NB4 (cell line): ENCODE measurements around the gene SLC15A3.

Experiments
- POLR2A ChIP-seq: IDR thresholded peaks from 2 replicates; pipeline ENCODE4 v1.6.1; 2011; ENCODE audit warnings: mild to moderate bottlenecking; ENCODE audit not compliant: insufficient read length; ENCODE audit errors: extremely low read depth
- TF ChIP-seq, protein P1 (sequence below): IDR thresholded peaks from one replicate; pipeline ENCODE4 v1.5.1; 2012; ENCODE audit warnings: low read depth, low read length
- TF ChIP-seq, protein P2 (sequence below): IDR thresholded peaks from 2 replicates; pipeline ENCODE4 v1.6.1; 2011; ENCODE audit warnings: low read depth, low read length

DNA sequence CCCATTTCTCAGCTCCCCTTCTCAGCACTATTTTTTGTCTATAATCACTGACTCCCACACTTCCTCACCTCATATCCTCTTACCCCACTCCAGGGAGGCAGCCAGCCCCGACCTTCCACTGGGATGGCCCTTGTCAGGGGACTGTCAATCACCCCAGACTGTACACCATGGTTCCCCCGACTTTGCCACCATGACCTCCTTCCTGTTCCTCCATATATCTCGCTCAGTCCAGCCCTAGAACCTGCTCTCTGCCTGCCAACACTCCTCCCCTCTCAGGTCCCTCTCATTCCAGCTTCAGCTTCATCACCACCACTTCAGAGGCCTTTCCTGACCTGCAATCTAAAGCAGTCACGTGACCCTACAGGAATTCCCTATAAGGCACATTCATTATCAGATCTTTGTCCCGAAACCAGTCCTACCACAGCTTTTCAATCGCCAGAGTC, 62.1 kb downstream of the SLC15A3 start:
- TF ChIP-seq, protein P1, sequence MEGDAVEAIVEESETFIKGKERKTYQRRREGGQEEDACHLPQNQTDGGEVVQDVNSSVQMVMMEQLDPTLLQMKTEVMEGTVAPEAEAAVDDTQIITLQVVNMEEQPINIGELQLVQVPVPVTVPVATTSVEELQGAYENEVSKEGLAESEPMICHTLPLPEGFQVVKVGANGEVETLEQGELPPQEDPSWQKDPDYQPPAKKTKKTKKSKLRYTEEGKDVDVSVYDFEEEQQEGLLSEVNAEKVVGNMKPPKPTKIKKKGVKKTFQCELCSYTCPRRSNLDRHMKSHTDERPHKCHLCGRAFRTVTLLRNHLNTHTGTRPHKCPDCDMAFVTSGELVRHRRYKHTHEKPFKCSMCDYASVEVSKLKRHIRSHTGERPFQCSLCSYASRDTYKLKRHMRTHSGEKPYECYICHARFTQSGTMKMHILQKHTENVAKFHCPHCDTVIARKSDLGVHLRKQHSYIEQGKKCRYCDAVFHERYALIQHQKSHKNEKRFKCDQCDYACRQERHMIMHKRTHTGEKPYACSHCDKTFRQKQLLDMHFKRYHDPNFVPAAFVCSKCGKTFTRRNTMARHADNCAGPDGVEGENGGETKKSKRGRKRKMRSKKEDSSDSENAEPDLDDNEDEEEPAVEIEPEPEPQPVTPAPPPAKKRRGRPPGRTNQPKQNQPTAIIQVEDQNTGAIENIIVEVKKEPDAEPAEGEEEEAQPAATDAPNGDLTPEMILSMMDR = no peak
- no peak for TF ChIP-seq POLR2A
- TF ChIP-seq, protein P2, sequence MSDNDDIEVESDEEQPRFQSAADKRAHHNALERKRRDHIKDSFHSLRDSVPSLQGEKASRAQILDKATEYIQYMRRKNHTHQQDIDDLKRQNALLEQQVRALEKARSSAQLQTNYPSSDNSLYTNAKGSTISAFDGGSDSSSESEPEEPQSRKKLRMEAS = no peak
